NOMO-1 treated with DMSO at 0.1 percent for 48 hours (cell line): ENCODE data around the gene ZDHHC23.

ENCODE experiments used
- DNase-seq: peaks from one replicate; lab custom pipeline; 2025; ENCODE audit not compliant: unreplicated experiment; lab: John Stamatoyannopoulos, UW

Gene ZDHHC23

GRCh38 chr3:113985541-113985940 lies 37.7 kb downstream of the ZDHHC23 start:
- peak; percentile 47 for DNase-seq

GRCh38 chr3:114005481-114005880 lies 57.7 kb downstream of the ZDHHC23 start:
- no peak for DNase-seq

- peak; percentile 0 for DNase-seq
Measured at GRCh38 chr3:114011059-114011797, 63.4 kb downstream of the ZDHHC23 start.
